K562 (cell line): ENCODE measurements around the gene CASP9. TPM values are rescaled to one million over a fixed set of nuclear protein-coding genes. Genes with fewer than 3 reads are reported as not detected.
A peak's percentile ranks its signal among the peaks of the same experiment; 100 is the strongest.

ENCODE experiments used
- KDM4B ChIP-seq, 2 experiments: fragments of 450-650 bp in 1 of 2; sonication (generic) in 1 of 2; IDR thresholded peaks; 2 replicates each; pipeline ENCODE4 v1.6.1; 2016 to 2017; ENCODE audit warnings: borderline replicate concordance in 2 of 2, antibody characterized with exemption in 1 of 2, low read depth in 1 of 2, mild to moderate bottlenecking in 1 of 2
- POLR2A ChIP-seq: fragments of 450-650 bp; conservative IDR thresholded peaks from 2 replicates; pipeline ENCODE4 v1.6.1; 2016
- SP1 ChIP-seq: sonication (generic); formaldehyde crosslinking; IDR thresholded peaks from 2 replicates; pipeline ENCODE4 v1.8.1; 2022; ENCODE audit warnings: mild to moderate bottlenecking, missing genetic modification reagents
- TBP ChIP-seq: optimal IDR thresholded peaks from 2 replicates; pipeline ENCODE3; 2011; ENCODE audit warnings: low read depth, low read length, improper control_type of control experiment
- YBX1 ChIP-seq: fragments of 450-650 bp; IDR thresholded peaks from 2 replicates; pipeline ENCODE4 v1.7.1; 2016; ENCODE audit warnings: mild to moderate bottlenecking
- ZNF696 ChIP-seq: fragments of 250-450 bp; sonication (Bioruptor Pico); conservative IDR thresholded peaks from 2 replicates; pipeline ENCODE4 v1.4.0; 2020; ENCODE audit warnings: mild to moderate bottlenecking, moderate library complexity
- ZNF780A ChIP-seq: fragments of 250-450 bp; sonication (Bioruptor Pico); IDR thresholded peaks from 2 replicates; pipeline ENCODE4 v1.5.0; 2021; ENCODE audit warnings: mild to moderate bottlenecking
- polyA plus RNA-seq, 8 experiments: library from polyadenylated mRNA; depleted of rRNA in 4 of 8; stranded (reverse) in 5 of 8; unstranded in 3 of 8; fragments of >200 nt; fragmentation: Nextera tagmentation in 2 of 8; fragmentation: Illumina TruSeq in 1 of 8; extraction: Ambion mirVana in 2 of 8; extraction: Trizol in 1 of 8; gene quantifications; 2 replicates each; pipeline versions ENCODE4 v1.2.1 to v1.2.3, GENCODE V29; 2011 to 2014; ENCODE audit warnings: inconsistent platforms in 1 of 8, missing spikeins in 1 of 8
- total RNA-seq, 7 experiments: library from RNA; depleted of rRNA in 6 of 7; stranded (reverse); fragments of >200 nt in 6 of 7; fragmentation: Illumina TruSeq in 2 of 7; extraction: Trizol in 2 of 7; gene quantifications; 2 replicates each; pipeline versions ENCODE4 v1.2.1 to v1.2.3, GENCODE V29; 2011 to 2021; ENCODE audit warnings: low replicate concordance in 1 of 7
- TF ChIP-seq, protein P1 (sequence below), 3 experiments: fragments of 200-800 bp in 1 of 3; fragments of 250-450 bp in 1 of 3; fragments of 450-650 bp in 1 of 3; sonication (Bioruptor Pico) in 1 of 3; sonication (Bioruptor generic) in 1 of 3; formaldehyde crosslinking in 1 of 3; IDR thresholded peaks; 2 replicates each; pipeline versions ENCODE4 v1.6.1 to v1.8.0; 2016 to 2022; ENCODE audit warnings: mild to moderate bottlenecking in 2 of 3, missing genetic modification characterization in 2 of 3, missing compliant biosample characterization in 1 of 3, moderate library complexity in 1 of 3
- TF ChIP-seq, protein P2 (sequence below): fragments of 250-450 bp; sonication (Bioruptor Pico); IDR thresholded peaks from 2 replicates; pipeline ENCODE4 v1.4.0; 2020
- TF ChIP-seq, protein P3 (sequence below): fragments of 450-650 bp; IDR thresholded peaks from 2 replicates; pipeline ENCODE4 v1.6.1; 2017; ENCODE audit warnings: antibody characterized with exemption, mild to moderate bottlenecking
- TF ChIP-seq, protein P4 (sequence below): sonication (generic); formaldehyde crosslinking; IDR thresholded peaks from 2 replicates; pipeline ENCODE4 v1.8.0; 2022; ENCODE audit warnings: missing genetic modification reagents, mild to moderate bottlenecking, moderate library complexity, borderline replicate concordance

Gene CASP9
- total and polyA plus RNA-seq, 9 of the 15 experiments (the other 6 are each of a cell fraction or from before 2014, with no cell fraction given): 10.8 to 54.1 (median 30.7) TPM

DNA sequence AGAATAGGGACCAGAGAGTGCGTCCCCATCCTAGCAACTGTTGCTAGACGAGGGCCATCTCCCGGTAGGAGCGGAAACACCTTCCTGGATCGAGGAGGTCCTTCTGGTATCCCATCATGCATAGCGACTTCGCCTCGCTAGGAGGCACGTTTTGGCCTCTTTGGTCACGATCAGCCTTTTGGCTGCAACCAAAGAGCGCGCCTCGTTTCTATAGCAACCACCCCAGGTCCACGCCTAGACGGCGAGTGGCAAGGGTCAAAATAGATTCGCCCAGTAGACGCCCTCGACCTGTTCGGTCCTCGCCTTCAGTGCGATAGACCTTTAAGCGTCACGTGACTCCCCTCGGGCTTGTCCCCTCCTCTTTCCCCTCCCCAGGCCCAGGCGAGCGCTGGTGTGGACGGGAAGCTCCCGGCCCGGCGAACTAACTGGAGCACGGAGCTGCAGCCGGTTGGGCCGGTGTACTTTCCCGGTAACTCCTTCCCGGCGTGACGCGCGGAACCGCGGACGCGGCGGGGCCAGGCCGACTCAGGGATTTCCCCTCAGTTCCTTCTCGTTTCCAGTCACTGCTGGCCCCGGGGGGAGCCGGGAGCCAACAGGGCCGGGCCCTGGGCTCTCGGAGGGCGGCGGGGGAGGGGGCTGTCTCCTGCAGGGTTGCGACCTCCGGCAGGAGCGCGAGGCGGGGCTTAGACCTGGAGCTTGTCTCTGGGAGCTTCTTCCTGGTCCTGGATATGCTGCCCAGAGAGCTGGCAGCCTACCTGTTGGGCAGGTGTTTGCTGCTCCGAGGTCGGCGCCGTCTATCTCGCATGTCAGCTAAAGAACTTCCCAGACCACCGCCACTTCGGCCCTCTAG is 2.7 kb upstream of the CASP9 start, which contains the start of gene DNAJC16 (continued):
- TF ChIP-seq, protein P1, sequence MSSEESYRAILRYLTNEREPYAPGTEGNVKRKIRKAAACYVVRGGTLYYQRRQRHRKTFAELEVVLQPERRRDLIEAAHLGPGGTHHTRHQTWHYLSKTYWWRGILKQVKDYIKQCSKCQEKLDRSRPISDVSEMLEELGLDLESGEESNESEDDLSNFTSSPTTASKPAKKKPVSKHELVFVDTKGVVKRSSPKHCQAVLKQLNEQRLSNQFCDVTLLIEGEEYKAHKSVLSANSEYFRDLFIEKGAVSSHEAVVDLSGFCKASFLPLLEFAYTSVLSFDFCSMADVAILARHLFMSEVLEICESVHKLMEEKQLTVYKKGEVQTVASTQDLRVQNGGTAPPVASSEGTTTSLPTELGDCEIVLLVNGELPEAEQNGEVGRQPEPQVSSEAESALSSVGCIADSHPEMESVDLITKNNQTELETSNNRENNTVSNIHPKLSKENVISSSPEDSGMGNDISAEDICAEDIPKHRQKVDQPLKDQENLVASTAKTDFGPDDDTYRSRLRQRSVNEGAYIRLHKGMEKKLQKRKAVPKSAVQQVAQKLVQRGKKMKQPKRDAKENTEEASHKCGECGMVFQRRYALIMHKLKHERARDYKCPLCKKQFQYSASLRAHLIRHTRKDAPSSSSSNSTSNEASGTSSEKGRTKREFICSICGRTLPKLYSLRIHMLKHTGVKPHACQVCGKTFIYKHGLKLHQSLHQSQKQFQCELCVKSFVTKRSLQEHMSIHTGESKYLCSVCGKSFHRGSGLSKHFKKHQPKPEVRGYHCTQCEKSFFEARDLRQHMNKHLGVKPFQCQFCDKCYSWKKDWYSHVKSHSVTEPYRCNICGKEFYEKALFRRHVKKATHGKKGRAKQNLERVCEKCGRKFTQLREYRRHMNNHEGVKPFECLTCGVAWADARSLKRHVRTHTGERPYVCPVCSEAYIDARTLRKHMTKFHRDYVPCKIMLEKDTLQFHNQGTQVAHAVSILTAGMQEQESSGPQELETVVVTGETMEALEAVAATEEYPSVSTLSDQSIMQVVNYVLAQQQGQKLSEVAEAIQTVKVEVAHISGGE (CRISPR knock-in tag; IDR thresholded peaks at IDR 0.05): peak in 2 of 3 experiments; percentile 89 to 98; a peak in 4 of 6 replicates
- TF ChIP-seq YBX1 (no peak), ZNF696 (CRISPR knock-in tag) (no peak), ZNF780A (CRISPR knock-in tag) (no peak), TBP (peak; percentile 80), SP1 (CRISPR knock-in tag) (peak; percentile 98), KDM4B (IDR thresholded peaks at IDR 0.05; ENCODE audit: borderline replicate concordance in 2 of 2, low read depth in 1 of 2) (peak in 1 of 2 experiments; percentile 75; a peak in 1 of 4 replicates), POLR2A (peak; percentile 97)
- TF ChIP-seq, protein P2, sequence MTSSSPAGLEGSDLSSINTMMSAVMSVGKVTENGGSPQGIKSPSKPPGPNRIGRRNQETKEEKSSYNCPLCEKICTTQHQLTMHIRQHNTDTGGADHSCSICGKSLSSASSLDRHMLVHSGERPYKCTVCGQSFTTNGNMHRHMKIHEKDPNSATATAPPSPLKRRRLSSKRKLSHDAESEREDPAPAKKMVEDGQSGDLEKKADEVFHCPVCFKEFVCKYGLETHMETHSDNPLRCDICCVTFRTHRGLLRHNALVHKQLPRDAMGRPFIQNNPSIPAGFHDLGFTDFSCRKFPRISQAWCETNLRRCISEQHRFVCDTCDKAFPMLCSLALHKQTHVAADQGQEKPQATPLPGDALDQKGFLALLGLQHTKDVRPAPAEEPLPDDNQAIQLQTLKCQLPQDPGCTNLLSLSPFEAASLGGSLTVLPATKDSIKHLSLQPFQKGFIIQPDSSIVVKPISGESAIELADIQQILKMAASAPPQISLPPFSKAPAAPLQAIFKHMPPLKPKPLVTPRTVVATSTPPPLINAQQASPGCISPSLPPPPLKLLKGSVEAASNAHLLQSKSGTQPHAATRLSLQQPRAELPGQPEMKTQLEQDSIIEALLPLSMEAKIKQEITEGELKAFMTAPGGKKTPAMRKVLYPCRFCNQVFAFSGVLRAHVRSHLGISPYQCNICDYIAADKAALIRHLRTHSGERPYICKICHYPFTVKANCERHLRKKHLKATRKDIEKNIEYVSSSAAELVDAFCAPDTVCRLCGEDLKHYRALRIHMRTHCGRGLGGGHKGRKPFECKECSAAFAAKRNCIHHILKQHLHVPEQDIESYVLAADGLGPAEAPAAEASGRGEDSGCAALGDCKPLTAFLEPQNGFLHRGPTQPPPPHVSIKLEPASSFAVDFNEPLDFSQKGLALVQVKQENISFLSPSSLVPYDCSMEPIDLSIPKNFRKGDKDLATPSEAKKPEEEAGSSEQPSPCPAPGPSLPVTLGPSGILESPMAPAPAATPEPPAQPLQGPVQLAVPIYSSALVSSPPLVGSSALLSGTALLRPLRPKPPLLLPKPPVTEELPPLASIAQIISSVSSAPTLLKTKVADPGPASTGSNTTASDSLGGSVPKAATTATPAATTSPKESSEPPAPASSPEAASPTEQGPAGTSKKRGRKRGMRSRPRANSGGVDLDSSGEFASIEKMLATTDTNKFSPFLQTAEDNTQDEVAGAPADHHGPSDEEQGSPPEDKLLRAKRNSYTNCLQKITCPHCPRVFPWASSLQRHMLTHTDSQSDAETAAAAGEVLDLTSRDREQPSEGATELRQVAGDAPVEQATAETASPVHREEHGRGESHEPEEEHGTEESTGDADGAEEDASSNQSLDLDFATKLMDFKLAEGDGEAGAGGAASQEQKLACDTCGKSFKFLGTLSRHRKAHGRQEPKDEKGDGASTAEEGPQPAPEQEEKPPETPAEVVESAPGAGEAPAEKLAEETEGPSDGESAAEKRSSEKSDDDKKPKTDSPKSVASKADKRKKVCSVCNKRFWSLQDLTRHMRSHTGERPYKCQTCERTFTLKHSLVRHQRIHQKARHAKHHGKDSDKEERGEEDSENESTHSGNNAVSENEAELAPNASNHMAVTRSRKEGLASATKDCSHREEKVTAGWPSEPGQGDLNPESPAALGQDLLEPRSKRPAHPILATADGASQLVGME (CRISPR knock-in tag): peak; percentile 84; the same call in 1 of the 2 replicates
- TF ChIP-seq, protein P3, sequence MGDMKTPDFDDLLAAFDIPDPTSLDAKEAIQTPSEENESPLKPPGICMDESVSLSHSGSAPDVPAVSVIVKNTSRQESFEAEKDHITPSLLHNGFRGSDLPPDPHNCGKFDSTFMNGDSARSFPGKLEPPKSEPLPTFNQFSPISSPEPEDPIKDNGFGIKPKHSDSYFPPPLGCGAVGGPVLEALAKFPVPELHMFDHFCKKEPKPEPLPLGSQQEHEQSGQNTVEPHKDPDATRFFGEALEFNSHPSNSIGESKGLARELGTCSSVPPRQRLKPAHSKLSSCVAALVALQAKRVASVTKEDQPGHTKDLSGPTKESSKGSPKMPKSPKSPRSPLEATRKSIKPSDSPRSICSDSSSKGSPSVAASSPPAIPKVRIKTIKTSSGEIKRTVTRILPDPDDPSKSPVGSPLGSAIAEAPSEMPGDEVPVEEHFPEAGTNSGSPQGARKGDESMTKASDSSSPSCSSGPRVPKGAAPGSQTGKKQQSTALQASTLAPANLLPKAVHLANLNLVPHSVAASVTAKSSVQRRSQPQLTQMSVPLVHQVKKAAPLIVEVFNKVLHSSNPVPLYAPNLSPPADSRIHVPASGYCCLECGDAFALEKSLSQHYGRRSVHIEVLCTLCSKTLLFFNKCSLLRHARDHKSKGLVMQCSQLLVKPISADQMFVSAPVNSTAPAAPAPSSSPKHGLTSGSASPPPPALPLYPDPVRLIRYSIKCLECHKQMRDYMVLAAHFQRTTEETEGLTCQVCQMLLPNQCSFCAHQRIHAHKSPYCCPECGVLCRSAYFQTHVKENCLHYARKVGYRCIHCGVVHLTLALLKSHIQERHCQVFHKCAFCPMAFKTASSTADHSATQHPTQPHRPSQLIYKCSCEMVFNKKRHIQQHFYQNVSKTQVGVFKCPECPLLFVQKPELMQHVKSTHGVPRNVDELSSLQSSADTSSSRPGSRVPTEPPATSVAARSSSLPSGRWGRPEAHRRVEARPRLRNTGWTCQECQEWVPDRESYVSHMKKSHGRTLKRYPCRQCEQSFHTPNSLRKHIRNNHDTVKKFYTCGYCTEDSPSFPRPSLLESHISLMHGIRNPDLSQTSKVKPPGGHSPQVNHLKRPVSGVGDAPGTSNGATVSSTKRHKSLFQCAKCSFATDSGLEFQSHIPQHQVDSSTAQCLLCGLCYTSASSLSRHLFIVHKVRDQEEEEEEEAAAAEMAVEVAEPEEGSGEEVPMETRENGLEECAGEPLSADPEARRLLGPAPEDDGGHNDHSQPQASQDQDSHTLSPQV: no peak
- TF ChIP-seq, protein P4, sequence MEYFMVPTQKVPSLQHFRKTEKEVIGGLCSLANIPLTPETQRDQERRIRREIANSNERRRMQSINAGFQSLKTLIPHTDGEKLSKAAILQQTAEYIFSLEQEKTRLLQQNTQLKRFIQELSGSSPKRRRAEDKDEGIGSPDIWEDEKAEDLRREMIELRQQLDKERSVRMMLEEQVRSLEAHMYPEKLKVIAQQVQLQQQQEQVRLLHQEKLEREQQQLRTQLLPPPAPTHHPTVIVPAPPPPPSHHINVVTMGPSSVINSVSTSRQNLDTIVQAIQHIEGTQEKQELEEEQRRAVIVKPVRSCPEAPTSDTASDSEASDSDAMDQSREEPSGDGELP: peak; percentile 95
